Hippocampal formation (tissue), 2 donors: ENCODE results near the gene TMEM109.

ENCODE experiments used
- DNase-seq, 2 donors: peaks; one replicate each; lab custom pipeline; 2025; lab: John Stamatoyannopoulos, UW

Gene TMEM109

DNA sequence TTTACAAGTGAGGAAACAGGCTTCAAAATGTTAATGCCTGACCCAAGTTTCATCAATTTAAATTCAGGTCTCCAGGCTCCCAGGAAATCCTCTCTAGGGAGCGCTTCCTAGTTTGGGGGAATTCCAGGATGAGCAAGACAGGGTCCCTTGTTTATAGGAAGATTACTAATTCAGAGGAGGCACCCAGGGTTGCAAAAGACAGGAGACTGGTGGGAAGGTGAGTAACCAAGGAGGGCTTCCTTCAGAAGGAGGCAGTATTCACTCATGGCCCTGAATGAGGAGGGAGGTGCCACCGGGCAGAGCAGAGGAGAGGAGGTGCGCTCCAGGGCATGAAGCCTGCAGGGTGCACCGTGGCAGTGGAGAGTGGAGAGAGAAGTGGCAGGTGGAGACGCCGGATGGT, 11.9 kb downstream of the TMEM109 start:
- no peak for DNase-seq

DNA sequence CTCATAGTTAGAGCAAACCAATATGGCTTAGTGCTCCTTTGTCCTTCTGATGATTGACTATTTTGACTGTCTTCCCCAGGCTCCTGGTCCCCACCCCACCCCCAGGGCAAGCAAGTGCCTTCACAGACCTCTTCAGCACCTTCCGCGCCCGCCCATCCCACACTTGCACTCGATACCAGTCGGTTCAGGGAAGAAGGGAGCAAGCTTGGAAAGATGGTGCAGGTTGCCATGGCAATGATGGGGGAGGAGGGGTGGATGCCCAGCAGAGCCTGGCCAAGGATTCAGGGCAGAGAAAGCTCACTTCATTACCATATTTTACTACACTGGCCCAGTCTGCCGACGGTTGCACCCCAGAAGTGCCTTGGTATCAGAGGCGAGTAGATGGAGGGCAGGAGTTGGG, 12.5 kb downstream of the TMEM109 start:
- peak; percentile 26 to 27 for DNase-seq

DNA sequence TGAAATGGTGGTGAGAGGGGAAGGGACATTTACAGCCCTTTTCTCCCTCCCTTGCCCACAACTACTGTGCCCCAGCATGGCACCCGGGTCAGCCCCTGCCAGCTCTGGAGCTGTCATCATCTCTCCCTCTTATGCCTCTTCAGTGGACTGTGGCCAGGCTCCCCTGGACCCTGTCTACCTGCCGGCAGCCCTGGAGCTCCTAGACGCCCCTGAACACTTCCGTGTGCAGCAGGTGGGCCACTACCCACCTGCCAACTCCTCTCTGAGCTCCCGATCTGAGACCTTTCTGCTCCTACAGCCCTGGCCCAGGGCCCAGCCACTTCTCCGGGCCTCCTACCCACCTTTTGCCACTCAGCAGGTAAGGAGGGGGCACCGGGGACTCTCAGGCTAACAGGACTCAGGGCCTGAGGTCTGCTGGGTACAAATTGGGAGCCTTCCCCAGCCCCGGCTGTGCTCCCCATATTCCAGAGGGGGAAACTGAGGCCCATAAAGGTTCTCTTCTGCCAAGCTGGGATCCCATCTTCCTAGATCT, 13.2 kb downstream of the TMEM109 start:
- no peak for DNase-seq

DNA sequence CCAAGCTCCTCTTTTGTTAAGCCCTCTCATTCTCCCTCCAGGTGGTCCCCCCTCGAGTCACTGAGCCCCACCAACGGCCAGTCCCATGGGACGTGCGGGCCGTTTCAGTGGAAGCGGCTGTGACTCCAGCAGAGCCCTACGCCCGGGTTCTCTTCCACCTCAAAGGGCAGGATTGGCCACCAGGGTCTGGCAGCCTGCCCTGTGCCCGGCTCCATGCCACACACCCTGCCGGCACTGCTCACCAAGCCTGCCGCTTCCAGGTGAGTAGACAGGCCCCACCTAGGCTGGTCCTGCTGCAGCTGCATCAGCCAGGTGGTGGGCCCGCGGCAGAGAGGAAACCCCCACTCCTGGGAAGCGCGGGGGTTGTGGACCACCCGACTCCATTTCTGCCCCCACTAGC, 13.6 kb downstream of the TMEM109 start:
- no peak for DNase-seq

DNA sequence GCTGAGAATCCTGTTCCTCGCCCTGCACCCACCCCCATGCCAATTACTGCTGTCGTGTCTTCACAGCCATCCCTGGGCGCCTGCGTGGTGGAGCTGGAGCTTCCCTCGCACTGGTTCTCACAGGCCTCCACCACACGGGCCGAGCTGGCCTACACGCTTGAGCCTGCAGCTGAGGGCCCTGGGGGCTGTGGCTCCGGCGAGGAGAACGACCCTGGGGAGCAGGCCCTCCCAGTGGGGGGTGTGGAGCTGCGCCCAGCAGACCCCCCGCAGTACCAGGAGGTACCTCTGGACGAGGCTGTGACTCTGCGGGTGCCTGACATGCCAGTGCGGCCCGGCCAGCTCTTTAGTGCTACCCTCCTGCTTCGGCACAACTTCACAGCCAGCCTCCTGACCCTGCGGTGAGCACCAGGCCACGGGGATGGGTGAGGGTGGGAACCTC, 14.6 kb downstream of the TMEM109 start:
- DNase-seq: no peak

DNA sequence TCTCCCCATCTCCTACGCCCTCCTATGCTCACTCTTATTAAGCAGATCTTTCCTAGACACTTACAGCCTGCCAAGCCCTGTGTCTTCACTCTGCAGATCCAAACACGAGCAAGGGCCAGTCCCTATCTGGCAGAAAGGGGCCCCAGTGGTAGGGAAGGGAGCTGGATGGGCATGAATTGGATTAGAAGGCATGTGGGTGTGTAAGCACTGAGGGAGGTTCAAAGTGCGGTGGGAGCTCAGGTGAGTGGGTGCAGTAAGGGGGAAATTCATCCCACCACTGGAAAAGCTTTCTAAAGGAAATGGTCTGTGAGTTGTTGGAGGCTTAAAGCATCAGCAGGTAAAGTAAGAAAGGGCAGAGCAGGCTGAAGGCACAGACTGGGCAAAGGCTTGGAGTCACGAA, 15.8 kb downstream of the TMEM109 start:
- DNase-seq: no peak

DNA sequence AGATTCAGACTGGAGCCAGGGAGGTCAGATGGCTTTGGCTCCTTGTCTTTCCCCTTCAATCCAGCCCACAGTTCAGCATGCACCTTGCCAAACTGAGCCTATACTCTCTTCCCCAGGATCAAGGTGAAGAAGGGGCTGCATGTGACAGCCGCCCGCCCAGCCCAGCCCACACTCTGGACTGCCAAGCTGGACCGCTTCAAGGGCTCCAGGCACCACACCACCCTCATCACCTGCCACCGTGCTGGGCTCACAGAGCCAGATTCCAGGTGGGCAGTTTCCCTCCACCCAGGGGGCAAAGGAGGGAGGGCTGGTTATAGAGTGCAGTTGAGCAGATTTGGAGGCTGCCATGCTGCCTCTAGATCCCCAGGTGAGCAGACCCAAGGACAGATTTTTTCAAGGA, 16.4 kb downstream of the TMEM109 start:
- no peak for DNase-seq

DNA sequence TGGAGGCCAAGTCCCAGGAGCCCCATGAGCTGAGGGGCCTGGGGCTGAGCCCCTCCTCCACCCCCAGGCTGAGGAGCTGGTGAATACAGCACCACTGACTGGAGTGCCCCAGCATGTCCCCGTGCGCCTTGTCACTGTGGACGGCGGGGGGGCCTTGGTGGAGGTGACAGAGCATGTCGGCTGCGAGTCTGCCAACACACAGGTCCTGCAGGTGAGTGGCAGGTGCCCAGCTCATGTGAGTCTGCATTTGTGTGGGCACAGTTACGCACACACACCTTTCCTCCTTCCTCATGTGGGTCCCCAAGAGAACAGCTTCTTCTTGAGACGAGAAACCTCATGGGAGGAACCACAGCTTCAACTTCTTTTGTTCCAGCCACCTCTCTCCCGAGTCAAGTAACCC, 18.0 kb downstream of the TMEM109 start:
- no peak for DNase-seq

DNA sequence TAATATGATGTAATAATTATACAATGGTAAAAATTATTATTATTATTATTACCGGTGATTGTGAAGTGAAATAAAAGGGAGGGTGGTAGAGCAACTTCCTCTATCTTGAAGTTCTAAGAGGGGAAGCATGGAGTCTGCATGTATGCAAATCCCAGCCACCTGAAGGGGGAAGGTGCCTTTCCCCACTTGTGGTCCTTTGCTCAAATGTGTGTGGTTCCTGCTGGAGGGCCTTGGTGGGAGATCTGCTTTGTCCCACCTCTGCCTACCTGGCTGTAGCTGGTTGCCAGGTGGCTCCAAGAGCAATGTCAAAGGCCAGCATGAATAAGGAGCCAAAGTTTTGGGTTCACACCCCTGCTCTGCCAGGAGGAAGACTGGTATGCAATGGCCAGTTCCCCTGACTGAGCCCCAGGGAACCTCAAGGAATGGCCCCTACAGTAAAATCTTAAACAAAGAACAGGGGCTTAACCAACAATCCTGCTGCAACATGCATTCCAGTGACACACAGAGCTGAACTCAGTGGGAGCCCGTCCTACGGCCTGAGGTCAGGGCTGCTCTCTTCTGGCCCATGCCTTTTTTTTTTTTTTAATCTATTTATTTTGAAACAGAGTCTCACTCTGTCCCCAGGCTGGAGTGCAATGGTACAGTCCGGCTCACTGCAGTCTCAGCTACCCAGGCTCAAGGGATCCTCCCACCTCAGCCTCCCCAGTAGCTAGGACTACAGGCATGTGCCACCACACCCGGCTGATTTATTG, 18.8 kb downstream of the TMEM109 start:
- no peak for DNase-seq

DNA sequence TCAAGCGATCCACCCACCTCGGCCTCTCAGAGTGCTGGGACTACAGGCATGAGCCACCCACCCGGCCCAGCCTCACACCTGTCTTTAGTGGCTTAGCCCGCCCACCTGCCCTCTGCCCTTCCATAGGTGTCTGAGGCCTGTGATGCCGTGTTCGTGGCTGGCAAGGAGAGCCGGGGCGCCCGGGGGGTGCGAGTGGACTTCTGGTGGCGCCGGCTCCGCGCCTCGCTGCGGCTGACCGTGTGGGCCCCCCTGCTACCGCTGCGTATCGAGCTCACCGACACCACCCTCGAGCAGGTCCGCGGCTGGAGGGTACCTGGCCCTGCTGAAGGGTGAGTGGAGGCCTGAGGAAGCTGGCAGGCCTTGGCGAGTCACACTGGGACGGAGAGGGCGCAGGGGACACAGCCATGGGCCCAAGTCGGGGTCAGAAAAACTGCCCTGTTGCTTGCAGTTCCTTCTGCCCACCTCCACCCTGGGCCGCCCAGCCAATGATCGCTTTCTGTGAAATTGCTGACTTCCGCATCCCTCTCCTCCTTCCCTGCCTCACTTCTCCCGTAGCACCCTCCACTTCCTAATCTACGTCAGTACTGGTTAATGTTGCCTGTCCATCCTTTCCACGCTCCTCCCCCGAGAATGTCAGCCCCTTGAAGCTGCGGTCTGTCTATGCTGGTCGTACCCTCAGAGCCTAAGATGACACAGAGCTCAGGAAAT, 19.6 kb downstream of the TMEM109 start:
- no peak for DNase-seq

DNA sequence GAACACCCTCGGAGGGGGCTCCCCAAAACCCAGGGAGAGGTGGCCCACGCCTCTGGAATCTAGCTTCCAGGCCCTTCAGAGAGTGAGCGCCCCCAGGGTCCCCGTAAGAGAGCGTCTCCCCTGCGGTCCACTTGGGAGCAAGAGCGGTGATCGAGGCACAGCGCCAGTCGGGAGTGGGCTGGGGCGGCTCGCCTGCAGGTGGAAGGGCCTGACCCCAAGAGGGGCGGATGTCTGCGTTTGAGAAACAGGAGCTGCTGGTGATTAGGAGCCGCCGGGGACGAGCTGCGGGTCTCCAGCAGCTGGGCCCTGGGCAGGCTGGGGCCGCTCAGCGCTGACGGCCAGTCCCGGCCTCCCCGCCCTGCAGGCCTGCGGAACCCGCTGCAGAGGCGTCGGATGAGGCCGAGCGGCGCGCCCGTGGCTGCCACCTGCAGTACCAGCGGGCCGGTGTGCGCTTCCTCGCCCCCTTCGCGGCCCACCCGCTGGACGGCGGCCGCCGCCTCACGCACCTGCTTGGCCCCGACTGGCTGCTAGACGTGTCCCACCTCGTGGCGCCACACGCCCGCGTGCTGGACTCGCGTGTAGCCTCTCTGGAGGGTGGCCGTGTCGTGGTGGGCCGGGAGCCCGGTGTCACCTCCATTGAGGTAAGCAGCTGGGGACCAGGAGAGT, 20.3 kb downstream of the TMEM109 start:
- DNase-seq: no peak

DNA sequence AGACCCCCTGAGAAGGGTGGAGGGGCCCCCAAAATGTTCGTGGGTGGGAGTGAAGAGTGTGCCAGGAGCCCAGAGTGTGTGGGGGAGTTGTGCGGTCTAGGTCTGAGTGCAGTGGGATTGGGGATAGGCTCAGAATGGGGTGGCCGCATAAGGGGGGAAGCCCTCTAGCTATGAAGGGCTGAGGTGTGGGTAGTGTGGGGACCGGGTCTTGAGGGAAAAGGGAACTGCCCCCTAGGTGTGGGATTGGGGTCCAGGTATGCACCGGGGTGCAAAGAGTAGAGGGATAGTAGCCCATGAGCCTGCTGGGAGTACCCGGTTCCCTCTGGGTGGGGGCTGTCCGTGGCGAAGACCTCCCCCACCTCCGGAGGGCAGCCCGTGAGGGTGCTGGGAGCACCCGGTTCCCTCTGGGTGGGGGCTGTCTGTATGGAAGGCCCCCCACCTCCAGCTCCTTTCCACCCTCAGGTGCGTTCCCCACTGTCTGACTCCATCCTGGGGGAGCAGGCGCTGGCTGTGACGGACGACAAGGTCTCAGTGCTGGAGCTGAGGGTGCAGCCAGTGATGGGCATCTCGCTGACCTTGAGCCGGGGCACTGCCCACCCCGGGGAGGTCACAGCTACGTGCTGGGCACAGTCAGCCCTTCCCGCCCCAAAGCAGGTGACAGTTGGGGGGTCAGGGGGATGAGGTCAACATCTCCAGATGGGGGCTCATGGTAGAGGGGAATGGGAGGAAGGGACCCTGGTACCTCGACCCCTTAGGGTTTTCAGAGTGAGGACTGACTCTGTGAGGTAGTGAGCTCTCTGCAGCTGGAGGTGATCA, 21.0 kb downstream of the TMEM109 start:
- no peak for DNase-seq

DNA sequence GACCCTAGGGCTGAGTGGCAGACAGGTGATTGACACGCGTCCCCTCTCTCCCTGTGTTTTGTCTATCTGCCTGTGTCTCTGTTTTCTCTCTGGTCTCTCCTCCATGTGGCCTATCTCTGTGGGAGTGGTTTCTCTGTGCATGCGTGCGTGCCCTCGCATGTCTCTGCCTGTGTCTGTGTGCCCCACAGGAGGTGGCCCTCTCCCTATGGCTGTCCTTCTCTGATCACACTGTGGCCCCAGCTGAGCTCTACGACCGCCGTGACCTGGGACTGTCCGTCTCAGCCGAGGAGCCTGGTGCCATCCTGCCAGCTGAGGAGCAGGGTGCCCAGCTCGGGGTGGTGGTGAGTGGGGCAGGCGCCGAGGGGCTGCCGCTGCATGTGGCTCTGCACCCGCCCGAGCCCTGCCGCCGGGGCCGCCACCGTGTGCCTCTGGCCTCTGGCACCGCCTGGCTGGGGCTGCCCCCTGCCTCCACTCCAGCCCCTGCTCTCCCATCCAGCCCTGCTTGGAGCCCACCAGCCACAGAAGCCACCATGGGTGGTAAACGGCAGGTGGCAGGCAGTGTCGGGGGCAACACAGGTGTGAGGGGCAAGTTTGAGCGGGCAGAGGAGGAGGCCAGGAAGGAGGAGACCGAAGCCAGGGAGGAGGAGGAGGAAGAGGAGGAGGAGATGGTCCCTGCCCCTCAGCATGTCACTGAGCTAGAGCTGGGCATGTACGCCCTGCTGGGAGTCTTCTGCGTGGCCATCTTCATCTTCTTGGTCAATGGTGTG, 21.9 kb downstream of the TMEM109 start:
- DNase-seq: no peak

DNA sequence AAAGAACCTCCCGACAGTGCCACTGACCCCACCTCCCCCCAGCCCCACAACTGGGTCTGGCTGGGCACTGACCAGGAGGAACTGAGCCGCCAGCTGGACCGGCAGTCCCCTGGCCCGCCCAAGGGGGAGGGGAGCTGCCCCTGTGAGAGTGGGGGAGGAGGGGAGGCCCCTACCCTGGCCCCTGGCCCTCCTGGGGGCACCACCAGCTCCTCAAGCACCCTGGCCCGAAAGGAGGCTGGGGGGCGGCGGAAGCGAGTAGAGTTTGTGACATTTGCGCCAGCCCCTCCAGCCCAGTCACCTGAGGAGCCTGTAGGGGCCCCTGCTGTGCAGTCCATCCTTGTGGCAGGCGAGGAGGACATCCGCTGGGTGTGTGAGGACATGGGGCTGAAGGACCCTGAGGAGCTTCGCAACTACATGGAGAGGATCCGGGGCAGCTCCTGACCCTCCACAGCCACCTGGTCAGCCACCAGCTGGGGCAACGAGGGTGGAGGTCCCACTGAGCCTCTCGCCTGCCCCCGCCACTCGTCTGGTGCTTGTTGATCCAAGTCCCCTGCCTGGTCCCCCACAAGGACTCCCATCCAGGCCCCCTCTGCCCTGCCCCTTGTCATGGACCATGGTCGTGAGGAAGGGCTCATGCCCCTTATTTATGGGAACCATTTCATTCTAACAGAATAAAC, 22.6 kb downstream of the TMEM109 start:
- no peak for DNase-seq

DNA sequence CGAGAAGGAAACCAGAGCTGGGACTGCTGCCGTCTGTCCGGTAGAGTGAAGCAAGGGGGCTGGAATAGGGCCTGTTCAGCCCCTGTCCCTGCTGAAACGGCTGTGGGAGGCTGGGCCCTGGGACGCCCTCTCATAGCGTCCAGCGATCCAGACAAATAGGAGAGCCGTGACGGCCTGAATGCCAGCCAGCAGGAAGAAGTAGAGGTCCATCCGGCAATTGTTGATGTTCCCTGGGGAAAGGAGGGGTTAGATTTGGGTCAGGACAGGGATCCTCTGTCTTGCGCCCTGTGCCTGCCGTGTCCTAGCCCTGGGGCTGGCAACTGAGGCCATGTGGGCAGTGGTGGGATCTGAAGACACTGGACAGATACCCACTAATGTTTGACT, 23.2 kb downstream of the TMEM109 start:
- DNase-seq: no peak

DNA sequence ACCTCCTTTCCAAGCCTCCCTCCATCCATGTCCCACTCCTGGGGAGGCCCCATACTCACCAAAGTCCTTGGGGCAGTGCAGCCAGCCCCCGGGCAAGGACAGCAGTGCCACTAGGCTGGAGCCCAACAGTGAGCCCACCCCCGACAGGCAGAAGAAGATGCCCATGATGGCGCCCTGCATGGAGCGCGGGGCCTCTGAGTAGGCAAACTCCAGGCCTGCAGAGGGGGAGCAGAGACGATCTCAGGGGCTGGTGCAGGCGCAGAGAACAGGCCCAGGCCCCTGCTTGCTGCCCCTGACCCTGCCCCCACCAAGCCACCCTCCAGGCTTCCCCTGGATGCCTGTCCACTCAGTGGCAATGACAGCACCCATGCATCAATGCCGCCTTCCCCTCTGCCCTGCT, 23.9 kb downstream of the TMEM109 start:
- no peak for DNase-seq

DNA sequence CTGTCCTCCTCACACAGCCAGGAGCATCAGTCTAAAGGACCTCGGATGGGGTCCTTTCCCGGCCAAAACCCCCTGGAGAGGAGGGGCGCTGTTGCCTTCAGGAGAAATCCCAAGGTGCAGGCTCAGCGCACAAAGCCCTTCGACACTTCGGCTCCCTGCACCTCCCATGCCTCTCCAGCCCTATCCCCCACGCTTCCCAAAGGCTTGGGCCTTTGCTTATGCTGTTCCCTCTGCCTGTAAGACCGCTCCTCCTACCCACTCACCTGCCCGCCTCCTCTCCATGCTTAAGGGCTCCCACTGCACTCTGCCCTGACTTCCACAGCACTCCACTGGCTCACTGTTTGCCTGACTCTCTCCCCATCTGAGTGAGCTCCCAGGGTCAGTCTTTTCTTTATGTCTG, 24.5 kb downstream of the TMEM109 start:
- DNase-seq: no peak

DNA sequence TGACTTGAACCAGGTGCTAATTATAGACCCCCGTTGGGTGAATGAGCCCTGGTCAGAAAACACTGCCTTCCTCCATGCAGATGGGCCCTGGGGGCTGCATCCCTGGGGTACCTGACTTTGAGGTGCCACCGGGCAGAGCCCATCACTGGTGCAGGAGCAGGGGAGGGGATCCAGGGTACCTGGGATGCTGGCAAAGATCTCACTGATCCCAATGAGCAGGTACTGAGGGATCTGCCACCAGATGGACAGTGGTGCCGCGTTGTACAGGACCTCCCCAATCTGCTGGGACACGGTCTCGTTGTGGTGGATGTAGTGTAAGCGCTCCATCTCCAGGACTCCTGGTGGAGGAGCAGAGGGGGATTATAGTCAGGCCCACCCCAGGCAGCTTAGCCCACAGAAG, 25.3 kb downstream of the TMEM109 start:
- DNase-seq: no peak

DNA sequence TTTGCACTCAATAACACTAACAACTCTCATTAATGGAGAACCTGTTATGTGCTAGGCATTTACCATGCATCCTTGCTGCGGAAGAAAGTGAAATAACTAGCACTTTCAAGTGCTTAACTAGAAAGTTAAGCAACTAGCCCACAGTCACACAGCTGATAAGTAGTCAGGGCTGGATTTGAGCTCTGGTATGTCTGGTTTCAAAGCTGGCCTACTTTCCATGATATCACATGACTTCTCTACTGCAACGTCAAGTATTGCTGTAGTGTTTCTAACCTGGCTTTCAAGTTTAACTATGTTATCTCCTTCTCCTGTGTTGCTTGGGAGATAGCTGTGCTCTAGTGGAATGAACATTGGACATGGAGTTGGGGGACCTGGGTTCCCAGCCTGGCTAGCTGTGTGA, 25.9 kb downstream of the TMEM109 start:
- DNase-seq: no peak

DNA sequence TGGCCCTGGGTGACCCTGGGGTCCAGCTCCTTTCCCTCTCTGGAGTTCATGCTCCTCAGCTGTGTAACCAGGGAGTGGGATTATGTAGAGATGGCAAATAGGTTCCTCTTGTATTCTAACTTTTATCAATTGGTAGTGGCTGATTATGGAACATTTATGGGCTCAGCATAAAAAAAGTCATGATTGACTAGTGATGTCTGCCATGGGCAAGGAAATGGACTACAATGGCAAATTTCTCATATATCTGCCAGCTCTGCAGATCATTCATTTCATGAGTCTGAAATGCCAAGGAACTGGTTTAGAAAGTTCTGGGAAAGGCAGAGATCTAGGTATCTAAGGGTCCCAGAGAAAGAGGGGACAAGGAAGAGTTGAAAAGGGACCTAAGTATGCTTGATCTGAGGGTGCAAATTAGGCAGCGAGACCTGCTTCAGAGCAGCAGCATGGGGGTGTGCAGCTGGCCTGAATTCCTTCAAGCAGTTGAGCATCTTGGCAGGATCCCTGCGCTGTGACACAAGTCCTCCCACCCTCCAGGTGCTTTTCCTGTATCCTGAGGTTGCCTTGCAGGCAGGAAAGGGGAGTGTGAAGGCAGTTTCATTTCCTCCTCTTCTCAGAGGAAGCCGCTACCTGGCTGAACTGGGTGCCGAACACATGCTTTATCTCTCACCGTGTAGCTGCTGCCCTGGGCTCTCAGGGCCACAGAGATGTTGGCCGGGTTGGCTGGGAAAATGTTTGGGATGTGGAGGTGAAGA, 27.6 kb downstream of the TMEM109 start:
- DNase-seq: no peak
